ENCODE data around the gene FLAD1.

Gene FLAD1

GRCh38 chr1:154988058-154988954 lies 5.2 kb downstream of the FLAD1 start:
- Histone ChIP-seq H3K27me3 (replicated peaks; ENCODE audit: control insufficient read depth, insufficient read depth, low read length) (no peaks in the 10 kb centered on the region), H3K36me3 (ENCODE audit: control insufficient read depth, insufficient read depth, low read length) (peaks cover 24% of the 10 kb centered on the region), H3K4me3 (replicated peaks; ENCODE audit: low read depth, low read length) (no peak overlapping the region)
- DNase-seq (ENCODE audit: extremely low read depth, insufficient read length): no peak
- TF ChIP-seq CTCF (IDR thresholded peaks at IDR 0.05; ENCODE audit: insufficient read depth, low read length, poor library complexity, severe bottlenecking): no peak

GRCh38 chr1:154989195-154989860 lies 6.2 kb downstream of the FLAD1 start:
- Histone ChIP-seq H3K36me3 (ENCODE audit: control insufficient read depth, insufficient read depth, low read length) (peaks cover 24% of the 10 kb centered on the region), H3K4me3 (replicated peaks; ENCODE audit: low read depth, low read length) (no peak overlapping the region), H3K27me3 (replicated peaks; ENCODE audit: control insufficient read depth, insufficient read depth, low read length) (no peaks in the 10 kb centered on the region)
- DNase-seq (ENCODE audit: extremely low read depth, insufficient read length): no peak
- no peak for TF ChIP-seq CTCF (IDR thresholded peaks at IDR 0.05; ENCODE audit: insufficient read depth, low read length, poor library complexity, severe bottlenecking)

- H3K36me3 ChIP-seq (ENCODE audit: control insufficient read depth, insufficient read depth, low read length): peaks cover 24% of the 10 kb centered on the region
- H3K4me3 ChIP-seq (replicated peaks; ENCODE audit: low read depth, low read length): no peak overlapping the region
- DNase-seq (ENCODE audit: extremely low read depth, insufficient read length): no peak
- H3K27me3 ChIP-seq (replicated peaks; ENCODE audit: control insufficient read depth, insufficient read depth, low read length): no peaks in the 10 kb centered on the region
- TF ChIP-seq CTCF (IDR thresholded peaks at IDR 0.05; ENCODE audit: insufficient read depth, low read length, poor library complexity, severe bottlenecking): no peak
Observed at GRCh38 chr1:154990276-154990675, 7.1 kb downstream of the FLAD1 start.

GRCh38 chr1:154992721-154993571 lies 9.8 kb downstream of the FLAD1 start:
- peak; percentile 19 for TF ChIP-seq CTCF (IDR thresholded peaks at IDR 0.05; ENCODE audit: insufficient read depth, low read length, poor library complexity, severe bottlenecking)
- no peak for DNase-seq (ENCODE audit: extremely low read depth, insufficient read length)
- H3K27me3 ChIP-seq (replicated peaks; ENCODE audit: control insufficient read depth, insufficient read depth, low read length): no peaks in the 10 kb centered on the region
- peaks cover 21% of the 10 kb centered on the region for H3K36me3 ChIP-seq (ENCODE audit: control insufficient read depth, insufficient read depth, low read length)
- no peak overlapping the region for H3K4me3 ChIP-seq (replicated peaks; ENCODE audit: low read depth, low read length)

- H3K36me3 ChIP-seq (ENCODE audit: control insufficient read depth, insufficient read depth, low read length): peaks cover 15% of the 10 kb centered on the region
- H3K27me3 ChIP-seq (replicated peaks; ENCODE audit: control insufficient read depth, insufficient read depth, low read length): no peaks in the 10 kb centered on the region
- H3K4me3 ChIP-seq (replicated peaks; ENCODE audit: low read depth, low read length): no peak within 1 kb of the TSS
- DNase-seq (ENCODE audit: extremely low read depth, insufficient read length): no peak
- no peak for TF ChIP-seq CTCF (IDR thresholded peaks at IDR 0.05; ENCODE audit: insufficient read depth, low read length, poor library complexity, severe bottlenecking)
Observed at GRCh38 chr1:154993572-154994268, 10.6 kb downstream of the FLAD1 start, which contains the start of gene LENEP. LENEP (plus strand) TSS chr1:154993586; CDS start chr1:154993608, 22 bp downstream.

All from GM06990 (cell line).